Activated CD4-positive, CD25-positive, alpha-beta regulatory T cell (primary cell): ENCODE results near the gene CREBRF.
"Not testable (repeated sequence)": the region's sequence is repeated elsewhere in the genome, so short reads cannot be mapped to it uniquely, and the experiment has no call there.

Experiments
- DNase-seq, 4 experiments: peaks; one replicate each; lab custom pipeline; 2025; lab: John Stamatoyannopoulos, UW

Gene CREBRF

GRCh38 chr5:173078878-173079277 is 22.7 kb downstream of the CREBRF start:
- DNase-seq, result no peak

GRCh38 chr5:173089581-173089980 is 33.4 kb downstream of the CREBRF start:
- no peak for DNase-seq

GRCh38 chr5:173090639-173091038 is 34.5 kb downstream of the CREBRF start:
- DNase-seq, result no peak

GRCh38 chr5:173091981-173092380 is 35.8 kb downstream of the CREBRF start:
- no peak for DNase-seq

DNA sequence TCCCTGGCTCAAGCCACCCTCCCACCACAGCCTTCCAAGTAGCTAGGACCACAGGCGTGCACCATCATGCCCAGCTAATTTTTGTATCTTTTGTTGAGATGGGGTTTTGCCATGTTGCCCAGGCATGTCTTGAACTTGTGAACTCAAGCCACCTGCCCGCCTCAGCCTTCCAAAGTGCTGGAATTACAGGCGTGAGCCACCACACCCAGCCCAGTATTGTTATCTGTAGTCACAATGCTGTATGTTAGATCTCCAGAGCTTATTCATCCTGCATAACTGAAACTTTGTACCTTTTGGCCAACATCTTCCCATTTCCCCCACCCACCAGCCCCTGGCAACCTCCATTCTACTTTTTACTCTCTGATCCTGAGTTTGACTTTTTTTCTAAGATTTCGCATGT is 37.5 kb downstream of the CREBRF start:
- no peak for DNase-seq

GRCh38 chr5:173094012-173094661 is 38.0 kb downstream of the CREBRF start:
- no peak for DNase-seq

DNA sequence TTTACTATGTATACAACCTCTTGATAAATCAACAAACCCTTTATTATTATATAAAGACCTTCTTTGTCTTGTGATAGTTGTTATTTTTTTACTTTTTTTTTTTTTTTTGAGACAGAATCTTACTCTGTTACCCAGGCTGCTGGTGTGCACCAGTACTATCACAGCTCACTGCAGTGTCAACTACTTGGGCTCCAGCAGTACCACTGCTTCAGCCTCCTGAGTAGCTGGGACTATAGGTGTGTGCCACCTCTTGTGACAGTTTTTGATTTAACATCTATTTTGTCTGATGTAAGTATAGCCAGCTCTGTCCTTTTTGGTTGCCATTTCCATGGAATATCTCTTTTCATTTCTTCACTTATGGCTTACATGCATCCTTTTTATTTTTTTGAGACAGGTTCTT is 42.6 kb downstream of the CREBRF start:
- DNase-seq, result no peak

- DNase-seq, result no peak
Observed at GRCh38 chr5:173099461-173099860, 43.3 kb downstream of the CREBRF start.

DNA sequence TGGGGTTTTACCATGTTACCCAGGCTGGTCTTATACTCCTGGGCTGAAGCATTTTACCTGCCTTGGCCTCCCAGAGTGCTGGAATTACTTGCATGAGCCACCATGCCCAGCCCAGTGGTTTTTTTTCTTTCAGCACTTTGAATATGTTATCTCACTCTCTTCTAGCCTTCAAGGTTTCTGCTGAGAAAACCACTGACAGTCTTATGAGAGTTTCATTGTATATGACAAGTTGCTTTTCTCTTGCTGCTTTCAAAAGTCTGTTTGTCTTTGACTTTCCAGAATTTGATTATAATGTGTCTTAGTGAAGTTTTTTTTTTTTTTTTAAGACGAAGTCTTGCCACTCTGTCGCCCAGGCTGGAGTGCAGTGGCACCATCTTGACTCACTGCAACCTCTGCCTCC is 45.1 kb downstream of the CREBRF start:
- DNase-seq, result no peak

- no peak for DNase-seq
Observed at GRCh38 chr5:173103411-173103810, 47.3 kb downstream of the CREBRF start.

DNA sequence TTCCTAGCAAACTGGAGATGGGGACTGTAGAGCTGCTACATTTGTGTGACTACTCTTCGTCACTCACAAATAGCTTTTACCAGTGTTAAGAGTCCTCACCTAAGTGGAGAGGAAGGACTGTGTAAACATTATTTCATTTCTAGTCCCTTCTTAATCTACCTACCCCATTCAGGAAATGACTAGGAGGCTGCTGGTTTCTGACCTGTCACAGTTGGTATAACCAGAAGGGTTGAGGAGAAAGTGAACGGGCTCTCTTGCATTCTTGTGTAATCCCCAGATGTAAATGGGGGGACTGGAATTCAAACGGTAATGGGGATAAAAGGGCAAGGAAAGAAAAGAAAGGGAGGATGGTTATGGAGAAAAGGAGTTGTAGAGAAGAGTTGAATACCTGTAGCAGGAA is 52.8 kb downstream of the CREBRF start:
- no peak for DNase-seq

DNA sequence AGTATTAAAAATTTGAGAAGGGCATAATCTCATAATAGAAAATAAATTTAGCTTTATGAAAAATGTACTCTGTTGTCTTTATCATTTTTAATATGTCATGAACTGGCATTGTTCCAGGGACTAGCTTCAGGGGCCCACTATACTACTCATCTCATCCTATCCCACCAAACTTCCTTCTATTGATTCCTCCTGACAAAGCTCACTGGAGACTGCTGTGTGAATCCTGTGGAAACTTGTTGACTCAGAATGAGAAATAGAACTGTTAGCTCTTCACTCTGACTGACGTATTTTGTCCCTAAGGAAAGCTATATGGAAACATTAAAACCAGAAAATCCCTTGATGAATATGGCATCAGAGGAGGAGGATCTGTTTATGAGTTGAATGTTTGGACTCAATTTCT is 58.4 kb downstream of the CREBRF start:
- no peak for DNase-seq

GRCh38 chr5:173119719-173120118 is 63.6 kb downstream of the CREBRF start:
- no peak for DNase-seq

- DNase-seq, result no peak
Observed at GRCh38 chr5:173123416-173123815, 67.3 kb downstream of the CREBRF start.

DNA sequence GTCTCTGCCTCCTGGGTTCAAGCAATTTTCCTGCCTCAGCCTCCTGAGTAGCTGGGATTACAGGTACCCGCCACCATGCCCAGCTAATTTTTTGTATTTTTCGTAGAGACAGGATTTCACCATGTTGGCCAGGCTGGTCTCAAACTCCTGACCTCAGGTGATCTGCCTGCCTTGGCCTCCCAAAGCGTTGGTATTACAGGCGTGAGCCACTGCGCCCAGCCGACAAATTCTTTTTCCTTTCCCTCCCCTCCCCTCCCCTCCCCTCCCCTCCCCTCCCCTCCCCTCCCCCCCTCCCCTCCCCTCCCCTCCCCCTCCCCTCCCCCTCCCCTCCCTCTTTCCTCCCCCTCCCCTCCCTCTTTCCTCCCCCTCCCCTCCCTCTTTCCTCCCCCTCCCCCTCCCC is 76.0 kb downstream of the CREBRF start:
- DNase-seq, result not testable (repeated sequence)

GRCh38 chr5:173138707-173139106 is 82.6 kb downstream of the CREBRF start:
- no peak for DNase-seq

- no peak for DNase-seq
Observed at GRCh38 chr5:173139631-173140030, 83.5 kb downstream of the CREBRF start.

DNA sequence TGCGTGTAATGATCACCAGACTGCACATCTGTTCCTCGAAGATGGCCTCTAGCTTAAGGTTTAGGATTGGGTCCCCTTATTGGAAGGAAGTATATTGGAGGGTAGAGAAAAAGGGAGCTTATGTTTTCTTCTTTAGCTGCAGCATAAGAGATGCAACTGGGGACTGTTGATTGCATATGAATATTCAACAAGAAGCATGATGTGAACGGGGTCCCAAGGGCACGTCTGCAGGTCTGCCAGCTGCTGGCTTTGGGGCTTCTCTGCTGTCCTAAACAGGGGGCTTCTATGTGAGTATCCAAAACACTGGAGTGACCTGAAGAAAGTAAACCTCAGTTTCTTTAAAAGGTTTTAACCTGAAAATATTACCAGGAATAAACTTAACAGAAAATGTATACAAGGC is 84.6 kb downstream of the CREBRF start:
- DNase-seq, result no peak

- DNase-seq, result no peak
Observed at GRCh38 chr5:173143567-173143966, 87.4 kb downstream of the CREBRF start.

GRCh38 chr5:173144200-173145176 is 88.3 kb downstream of the CREBRF start, which contains the start of gene BNIP1:
BNIP1 (plus strand) TSS chr5:173144531; CDS start chr5:173144546, 15 bp downstream.
- DNase-seq, result peak; percentile 92 to 99 (median 96)

- DNase-seq, result no peak
Observed at GRCh38 chr5:173148354-173148753, 92.2 kb downstream of the CREBRF start.

GRCh38 chr5:173152547-173152946 is 96.4 kb downstream of the CREBRF start:
- DNase-seq, result no peak

GRCh38 chr5:173153842-173154241 is 97.7 kb downstream of the CREBRF start:
- DNase-seq, result no peak
